Psoas muscle (tissue), 8 donors: Measurements from ENCODE around the gene DNMT1. TPM values are rescaled to one million over a fixed set of nuclear protein-coding genes. Genes with fewer than 3 reads are reported as not detected.

Experiments used
- ATAC-seq, 4 donors: fragments of 200-7000 bp; cut with Tn5 transposase; one replicate each; pipeline ENCODE4 v1.9.1; 2020; ENCODE audit warnings: moderate library complexity in 3 of 4, mild to moderate bottlenecking in 2 of 4
- DNase-seq, 2 donors: peaks; one replicate each; pipeline ENCODE4 v3.0.0-alpha.2; 2020
- H3K27ac ChIP-seq: fragments of 200-600 bp; one replicate; pipeline ENCODE4 v1.8.0; 2022
- H3K27me3 ChIP-seq, 3 donors: fragments of 200-600 bp in 1 of 3; one replicate each; pipeline versions ENCODE4 v1.6.1 to v1.8.0; 2013 to 2022; ENCODE audit warnings: low read length in 2 of 3, mild to moderate bottlenecking in 2 of 3, moderate library complexity in 1 of 3; ENCODE audit not compliant: insufficient read depth in 3 of 3
- H3K36me3 ChIP-seq, 2 donors: fragments of 200-600 bp in 1 of 2; one replicate each; pipeline versions ENCODE4 v1.6.1 to v1.8.0; 2013 to 2022; ENCODE audit warnings: low read depth in 1 of 2, mild to moderate bottlenecking in 1 of 2, moderate library complexity in 1 of 2; ENCODE audit not compliant: insufficient read depth in 1 of 2
- H3K4me1 ChIP-seq: fragments of 200-600 bp; one replicate; pipeline ENCODE4 v1.8.0; 2022
- H3K4me3 ChIP-seq: fragments of 200-600 bp; one replicate; pipeline ENCODE4 v1.8.0; 2022; ENCODE audit warnings: mild to moderate bottlenecking
- H3K9me3 ChIP-seq: fragments of 200-600 bp; one replicate; pipeline ENCODE4 v1.8.0; 2022
- CTCF ChIP-seq: fragments of 200-600 bp; IDR thresholded peaks from one replicate; pipeline ENCODE4 v1.8.0; 2022; ENCODE audit warnings: antibody characterized with exemption
- WGBS, 3 donors: extraction: QIAGEN DNeasy Blood & Tissue Kit; methylation state at CpG; one replicate each; pipeline versions ENCODE4 v1.1.6 to v1.1.7; 2013; 5-methylcytosine and 5-hydroxymethylcytosine counted together
- intact Hi-C, 2 donors: fragments of 100-400 bp; cut with DNase I; formaldehyde crosslinking; loops; one replicate each; pipeline versions ENCODE4 v1.11.0 to v1.14.2; 2022
- polyA plus RNA-seq, 3 donors: library from polyadenylated mRNA; stranded (reverse); fragments of 200-250 nt; gene quantifications; one replicate each; pipeline ENCODE4 v1.2.3, GENCODE V29; 2013
- total RNA-seq, 4 donors: library from RNA; stranded (reverse); fragmentation: NEBNext Ultra II Directional in 2 of 4; extraction: Animal tissue kit (Norgen Biotek cat#: 25700) in 2 of 4; gene quantifications; one replicate each; pipeline versions ENCODE4 v1.2.1 to v1.2.4, GENCODE V29; 2021 to 2023
- donor health status: healthy with polysubstance abuse.
- donor health status: DM: no; HTN: no; CAD: no; lungs with moderate emphysema.
- donor health status: Bipolar disorder and iron deficiency.
- donor health status: healthy.
- donor health status: DM: yes; HTN: yes; CAD: no.
- donor health status: DM: no; HTN: no; CAD: no.
- donor health status: DM: no; HTN: no; CAD: no.
- donor health status: DM: yes; HTN: yes; CAD: no.

DNMT1 gene
- total and polyA plus RNA-seq, 7 donors = 7.1 to 25.2 (median 13.5) TPM

GRCh38 chr19:10211691-10212090, 16.9 kb upstream of the DNMT1 start:
- no peak overlapping the region for H3K27ac ChIP-seq
- WGBS, 3 donors = 78 to 85% (median 79%) methylated on average over 6 of the region's 6 CpGs
- no peaks in the 10 kb centered on the region for H3K36me3 ChIP-seq
- no peaks in the 10 kb centered on the region for H3K9me3 ChIP-seq
- intact Hi-C loops = no loop called here
- no peaks in the 10 kb centered on the region for H3K4me1 ChIP-seq
- ATAC-seq (no peak), DNase-seq (no peak)
- no peak for TF ChIP-seq CTCF
- no peaks in the 10 kb centered on the region for H3K27me3 ChIP-seq
- H3K4me3 ChIP-seq = no peak overlapping the region

- Histone ChIP-seq H3K27ac (no peak overlapping the region), H3K4me1 (no peaks in the 10 kb centered on the region), H3K4me3 (no peak overlapping the region), H3K27me3 (no peaks in the 10 kb centered on the region), H3K9me3 (no peaks in the 10 kb centered on the region), H3K36me3 (no peaks in the 10 kb centered on the region)
- no peak for DNase-seq
- no peak for TF ChIP-seq CTCF
- WGBS, 3 donors = 81 to 86% (median 85%) methylated on average over 4 of the region's 4 CpGs
- ATAC-seq = no peak
- intact Hi-C loops = no loop called here
Observed at GRCh38 chr19:10211061-10211460, 16.3 kb upstream of the DNMT1 start.

GRCh38 chr19:10209315-10209714, 14.6 kb upstream of the DNMT1 start:
- Histone ChIP-seq H3K4me1 (no peaks in the 10 kb centered on the region), H3K27ac (no peak overlapping the region), H3K9me3 (no peaks in the 10 kb centered on the region), H3K27me3 (no peaks in the 10 kb centered on the region), H3K4me3 (no peak overlapping the region), H3K36me3 (no peaks in the 10 kb centered on the region)
- ATAC-seq (no peak), DNase-seq (no peak)
- TF ChIP-seq CTCF = no peak
- intact Hi-C loops = no loop called here
- 59 to 70% (median 60%) methylated on average over 4 of the region's 4 CpGs for WGBS, 3 donors

- H3K9me3 ChIP-seq = no peaks in the 10 kb centered on the region
- TF ChIP-seq CTCF = no peak
- intact Hi-C loops = no loop called here
- ATAC-seq (no peak), DNase-seq (no peak)
- WGBS, 3 donors = 94 to 100% (median 100%) methylated on average over 1 of the region's 1 CpG
- no peaks in the 10 kb centered on the region for H3K4me1 ChIP-seq
- H3K4me3 ChIP-seq = no peak overlapping the region
- no peaks in the 10 kb centered on the region for H3K36me3 ChIP-seq
- H3K27me3 ChIP-seq = no peaks in the 10 kb centered on the region
- H3K27ac ChIP-seq = no peak overlapping the region
Observed at GRCh38 chr19:10207026-10207425, 12.3 kb upstream of the DNMT1 start.

- Histone ChIP-seq H3K4me3 (no peak overlapping the region), H3K36me3 (no peaks in the 10 kb centered on the region), H3K27ac (no peak overlapping the region), H3K4me1 (no peaks in the 10 kb centered on the region), H3K27me3 (no peaks in the 10 kb centered on the region), H3K9me3 (no peaks in the 10 kb centered on the region)
- no peak for TF ChIP-seq CTCF
- intact Hi-C loops = no loop called here
- 76 to 80% (median 77%) methylated on average over 10 of the region's 10 CpGs for WGBS, 3 donors
- ATAC-seq (no peak), DNase-seq (no peak)
Observed at GRCh38 chr19:10206226-10206885, 11.6 kb upstream of the DNMT1 start.
